A549 (cell line): ENCODE measurements around the gene FAM120A. TPM values are rescaled to one million over a fixed set of nuclear protein-coding genes. Genes with fewer than 3 reads are reported as not detected.

Experiments
- ATAC-seq, 2 experiments: fragments of 200-7000 bp in 1 of 2; fragments of >200 bp in 1 of 2; cut with Nextera tagmentation in 1 of 2; cut with Tn5 transposase in 1 of 2; 3 replicates each; pipeline versions ENCODE4 v1.8.0 to v1.9.1; 2018 to 2020; ENCODE audit warnings: mild to moderate bottlenecking in 1 of 2, moderate library complexity in 1 of 2
- CTCF ChIA-PET: fragments of 300-600 bp; sonication (Branson Sonifier 250); formaldehyde crosslinking; extraction: SDS; loops from one replicate; lab custom pipeline; 2021; ENCODE audit warnings: antibody characterized with exemption, inconsistent platforms; lab: Yijun Ruan, JAX
- POLR2A ChIA-PET: fragments of 350-600 bp; formaldehyde crosslinking; extraction: SDS; loops from one replicate; lab custom pipeline; 2021; ENCODE audit warnings: antibody characterized with exemption, inconsistent platforms; lab: Yijun Ruan, JAX
- DNase-seq, 2 experiments: peaks; one replicate each; pipeline versions ENCODE4 v3.0.0 to v3.0.0-alpha.2; 2011 to 2016; ENCODE audit warnings: low read depth in 1 of 2, low spot score in 1 of 2
- FAIRE-seq: peaks from 2 replicates; lab custom pipeline; 2011; peaks lifted over from hg19 to GRCh38; lab: Jason Lieb, UNC
- H3K27ac ChIP-seq, 2 experiments: fragments of >200 bp; sonication (Bioruptor Twin); formaldehyde crosslinking; 3 replicates each; pipeline ENCODE4 v1.5.1; 2016 to 2017
- H3K4me1 ChIP-seq: fragments of >200 bp; sonication (Bioruptor Twin); formaldehyde crosslinking; 3 replicates; pipeline ENCODE4 v1.6.1; 2016
- H3K4me2 ChIP-seq: fragments of >200 bp; sonication (Bioruptor Twin); formaldehyde crosslinking; 3 replicates; pipeline ENCODE4 v1.6.1; 2016
- H3K4me3 ChIP-seq: fragments of >200 bp; sonication (Bioruptor Twin); formaldehyde crosslinking; 3 replicates; pipeline ENCODE4 v1.5.1; 2016
- H3K9me3 ChIP-seq: fragments of >200 bp; sonication (Bioruptor Twin); formaldehyde crosslinking; 3 replicates; pipeline ENCODE4 v1.6.1; 2016
- BHLHE40 ChIP-seq: IDR thresholded peaks from 2 replicates; pipeline ENCODE4 v1.6.1; 2012; ENCODE audit warnings: low read depth, low read length, inconsistent platforms
- CHD2 ChIP-seq: fragments of 150-350 bp; IDR thresholded peaks from 2 replicates; pipeline ENCODE4 v1.6.1; 2014; ENCODE audit warnings: low read length; ENCODE audit not compliant: partially characterized antibody
- ELK1 ChIP-seq: fragments of 150-350 bp; IDR thresholded peaks from 2 replicates; pipeline ENCODE4 v1.6.1; 2014; ENCODE audit warnings: low read depth, mild to moderate bottlenecking, low read length
- FOSB ChIP-seq: fragments of 250-450 bp; sonication (Bioruptor Pico); IDR thresholded peaks from 2 replicates; pipeline ENCODE4 v1.5.0; 2020; ENCODE audit warnings: mild to moderate bottlenecking, moderate library complexity
- FOXS1 ChIP-seq: fragments of 250-450 bp; sonication (Bioruptor Pico); IDR thresholded peaks from 2 replicates; pipeline ENCODE4 v1.5.0; 2020; ENCODE audit warnings: mild to moderate bottlenecking, moderate library complexity
- HOXB13 ChIP-seq: fragments of 250-450 bp; sonication (Bioruptor Pico); IDR thresholded peaks from 2 replicates; pipeline ENCODE4 v1.5.0; 2020; ENCODE audit warnings: low read depth, mild to moderate bottlenecking, moderate library complexity
- KDM1A ChIP-seq: fragments of 200-600 bp; sonication (generic); IDR thresholded peaks from 2 replicates; pipeline ENCODE4 v1.6.1; 2016; ENCODE audit warnings: low read depth, mild to moderate bottlenecking
- KDM5A ChIP-seq: fragments of 200-600 bp; sonication (generic); IDR thresholded peaks from 2 replicates; pipeline ENCODE4 v1.6.1; 2016; ENCODE audit warnings: antibody characterized with exemption, mild to moderate bottlenecking
- MAFK ChIP-seq: fragments of 450-650 bp; IDR thresholded peaks from 2 replicates; pipeline ENCODE4 v1.6.1; 2014; ENCODE audit not compliant: partially characterized antibody
- MYC ChIP-seq: IDR thresholded peaks from 2 replicates; pipeline ENCODE4 v1.6.1; 2012; ENCODE audit warnings: mild to moderate bottlenecking, inconsistent platforms, low read length, improper control_type of control experiment, borderline replicate concordance
- NFE2L2 ChIP-seq: fragments of 150-350 bp; conservative IDR thresholded peaks from 2 replicates; pipeline ENCODE4 v1.6.1; 2014; ENCODE audit warnings: low read length
- NPAS2 ChIP-seq: fragments of 250-450 bp; sonication (Bioruptor Pico); IDR thresholded peaks from 2 replicates; pipeline ENCODE4 v1.8.0; 2022; ENCODE audit warnings: mild to moderate bottlenecking, moderate library complexity, borderline replicate concordance
- RAD21 ChIP-seq, 2 experiments: fragments of >200 bp in 1 of 2; sonication (Bioruptor Twin) in 1 of 2; formaldehyde crosslinking in 1 of 2; IDR thresholded peaks in 1 of 2; conservative IDR thresholded peaks in 1 of 2; 2 replicates in 1 of 2; 3 replicates in 1 of 2; pipeline ENCODE4 v1.6.1; 2012 to 2018; ENCODE audit warnings: inconsistent platforms in 1 of 2
- RCOR1 ChIP-seq: fragments of 150-350 bp; IDR thresholded peaks from 2 replicates; pipeline ENCODE4 v1.6.1; 2014; ENCODE audit warnings: antibody characterized with exemption, low read length, low read depth
- SREBF2 ChIP-seq: fragments of 450-650 bp; IDR thresholded peaks from 2 replicates; pipeline ENCODE4 v1.6.1; 2014; ENCODE audit warnings: mild to moderate bottlenecking, moderate library complexity
- ZC3H11A ChIP-seq: fragments of 450-650 bp; IDR thresholded peaks from 2 replicates; pipeline ENCODE4 v1.6.1; 2014; ENCODE audit warnings: antibody characterized with exemption, mild to moderate bottlenecking
- ZNF302 ChIP-seq: fragments of 250-450 bp; sonication (Bioruptor Pico); IDR thresholded peaks from 2 replicates; pipeline ENCODE4 v1.9.0; 2021; ENCODE audit warnings: inconsistent platforms, mild to moderate bottlenecking, moderate library complexity
- WGBS: methylation state at CpG from one replicate; pipeline ENCODE4 v1.1.6; 2017; ENCODE audit errors: missing lambda C conversion rate; 5-methylcytosine and 5-hydroxymethylcytosine counted together
- polyA plus RNA-seq, 4 experiments: library from polyadenylated mRNA; depleted of rRNA in 3 of 4; stranded (reverse); fragments of >200 nt; fragmentation: RNase III in 1 of 4; extraction: RNeasy Plus Mini Kit Qiagen cat#74134 plus additional on column Dnase treatment in 1 of 4; gene quantifications; 2 replicates in 3 of 4; 3 replicates in 1 of 4; pipeline ENCODE4 v1.2.3, GENCODE V29; 2011 to 2017
- TF ChIP-seq, protein P1 (sequence below): fragments of >200 bp; sonication (Bioruptor Twin); formaldehyde crosslinking; IDR thresholded peaks from 3 replicates; pipeline ENCODE4 v1.6.1; 2016

Gene FAM120A
- polyA plus RNA-seq, 2 of the 4 experiments (the other 2 are of a cell fraction), result 86.3 to 111 TPM

GRCh38 chr9:93572221-93572620 is 120.7 kb downstream of the FAM120A start:
- H3K4me2 ChIP-seq, result no peak overlapping the region
- H3K9me3 ChIP-seq, result peaks cover 12% of the 10 kb centered on the region; the same call in 2 of the 3 replicates
- H3K4me1 ChIP-seq, result peaks cover 12% of the 10 kb centered on the region
- TF ChIP-seq, protein P1, sequence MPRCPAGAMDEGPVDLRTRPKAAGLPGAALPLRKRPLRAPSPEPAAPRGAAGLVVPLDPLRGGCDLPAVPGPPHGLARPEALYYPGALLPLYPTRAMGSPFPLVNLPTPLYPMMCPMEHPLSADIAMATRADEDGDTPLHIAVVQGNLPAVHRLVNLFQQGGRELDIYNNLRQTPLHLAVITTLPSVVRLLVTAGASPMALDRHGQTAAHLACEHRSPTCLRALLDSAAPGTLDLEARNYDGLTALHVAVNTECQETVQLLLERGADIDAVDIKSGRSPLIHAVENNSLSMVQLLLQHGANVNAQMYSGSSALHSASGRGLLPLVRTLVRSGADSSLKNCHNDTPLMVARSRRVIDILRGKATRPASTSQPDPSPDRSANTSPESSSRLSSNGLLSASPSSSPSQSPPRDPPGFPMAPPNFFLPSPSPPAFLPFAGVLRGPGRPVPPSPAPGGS, result no peak
- TF ChIP-seq MYC, result no peak
- CTCF ChIA-PET, result no interaction called here
- POLR2A ChIA-PET, result no interaction called here
- WGBS, result 91% methylated on average over 2 of the region's 2 CpGs
- FAIRE-seq, result no peak
- DNase-seq, result no peak
- no peak for ATAC-seq
- no peak overlapping the region for H3K27ac ChIP-seq
- H3K4me3 ChIP-seq, result no peak overlapping the region

- WGBS, result 76% methylated on average over 8 of the region's 8 CpGs
- no peak overlapping the region for H3K4me2 ChIP-seq
- no peak for ATAC-seq
- DNase-seq, result no peak
- CTCF ChIA-PET, result no interaction called here
- no peak for FAIRE-seq
- peaks cover 12% of the 10 kb centered on the region; the same call in 2 of the 3 replicates for H3K9me3 ChIP-seq
- no peak overlapping the region for H3K27ac ChIP-seq
- TF ChIP-seq ELK1 (no peak), FOSB (no peak), NPAS2 (CRISPR knock-in tag) (no peak), KDM1A (no peak), MAFK (no peak), HOXB13 (CRISPR knock-in tag) (no peak), CHD2 (no peak), RAD21 (conservative IDR thresholded peaks at IDR 0.05 in 1 of 2, IDR thresholded peaks at IDR 0.05 in 1 of 2) (no peak), FOXS1 (CRISPR knock-in tag) (no peak), ZNF302 (CRISPR knock-in tag) (no peak), KDM5A (no peak), SREBF2 (no peak), ZC3H11A (no peak), RCOR1 (no peak), BHLHE40 (no peak)
- TF ChIP-seq, protein P1, result no peak
- TF ChIP-seq, all 56 proteins: peak for 0
- POLR2A ChIA-PET, result no interaction called here
- Histone ChIP-seq H3K4me1 (peaks cover 10% of the 10 kb centered on the region), H3K4me3 (no peak overlapping the region)
These were observed 121.4 kb downstream of the FAM120A start for GRCh38 chr9:93572636-93573515.

DNA sequence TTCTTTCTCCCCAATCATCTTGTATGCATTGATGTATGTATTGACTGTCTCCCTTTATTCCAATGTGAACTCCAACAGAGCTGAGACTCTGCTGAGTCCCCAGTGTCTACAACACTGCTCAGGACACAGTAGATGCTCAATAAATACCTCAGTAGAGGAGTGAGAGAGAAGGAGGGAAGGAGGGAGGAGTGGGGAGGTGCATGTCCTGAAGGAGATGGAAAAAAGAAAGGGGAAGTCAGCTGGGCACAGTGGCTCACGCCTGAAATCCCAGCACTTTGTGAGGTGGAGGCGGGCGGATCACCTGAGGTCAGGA is 122.0 kb downstream of the FAM120A start:
- Histone ChIP-seq H3K27ac (no peak overlapping the region), H3K9me3 (peaks cover 12% of the 10 kb centered on the region; the same call in 2 of the 3 replicates), H3K4me2 (no peak overlapping the region), H3K4me3 (no peak overlapping the region), H3K4me1 (peaks cover 14% of the 10 kb centered on the region)
- ATAC-seq (no peak), DNase-seq (no peak), FAIRE-seq (no peak)
- 88% methylated on average over 3 of the region's 3 CpGs for WGBS
- ChIA-PET CTCF (interaction anchor here (1.2 kb wide), 1 partner anchor 19 kb away, joined by 3 read pairs; no protein-coding TSS in a partner anchor), POLR2A (no interaction called here)
- TF ChIP-seq NFE2L2 (no peak), NPAS2 (CRISPR knock-in tag) (no peak)
